Nephron (organoid): ENCODE measurements around the gene DCLRE1B.

Experiments
- H3K27ac Mint-ChIP-seq, 3 experiments: 2 replicates each; pipeline ENCODE4 v1.8.0; 2020; ENCODE audit warnings: mixed read lengths in 3 of 3, mild to moderate bottlenecking in 2 of 3, moderate library complexity in 1 of 3
- H3K27me3 Mint-ChIP-seq: 2 replicates; pipeline ENCODE4 v1.8.0; 2021; ENCODE audit warnings: low read depth, mild to moderate bottlenecking, moderate library complexity, mixed read lengths
- H3K36me3 Mint-ChIP-seq: 2 replicates; pipeline ENCODE4 v1.8.0; 2020; ENCODE audit warnings: low read depth, mixed read lengths
- H3K4me1 Mint-ChIP-seq: 2 replicates; pipeline ENCODE4 v1.8.0; 2020; ENCODE audit warnings: mixed read lengths
- H3K4me3 Mint-ChIP-seq, 3 experiments: 2 replicates each; pipeline ENCODE4 v1.8.0; 2020; ENCODE audit warnings: mild to moderate bottlenecking in 3 of 3, mixed read lengths in 3 of 3, moderate library complexity in 2 of 3
- H3K9me3 Mint-ChIP-seq: 2 replicates; pipeline ENCODE4 v1.8.0; 2020; ENCODE audit warnings: mixed read lengths
- TF ChIP-seq, protein P1 (sequence below), 3 experiments: fragments of 200-600 bp; sonication (generic); IDR thresholded peaks; one replicate each; pipeline ENCODE4 v1.5.0; 2021; ENCODE audit warnings: antibody characterized with exemption in 3 of 3; ENCODE audit not compliant: unreplicated experiment in 3 of 3

DCLRE1B gene

GRCh38 chr1:113858982-113859381 lies 46.1 kb upstream of the DCLRE1B start:
- Mint-ChIP-seq H3K27ac (no peak overlapping the region), H3K36me3 (no peaks in the 10 kb centered on the region), H3K27me3 (no peaks in the 10 kb centered on the region), H3K4me3 (no peak overlapping the region), H3K9me3 (no peaks in the 10 kb centered on the region), H3K4me1 (no peaks in the 10 kb centered on the region)
- TF ChIP-seq, protein P1, sequence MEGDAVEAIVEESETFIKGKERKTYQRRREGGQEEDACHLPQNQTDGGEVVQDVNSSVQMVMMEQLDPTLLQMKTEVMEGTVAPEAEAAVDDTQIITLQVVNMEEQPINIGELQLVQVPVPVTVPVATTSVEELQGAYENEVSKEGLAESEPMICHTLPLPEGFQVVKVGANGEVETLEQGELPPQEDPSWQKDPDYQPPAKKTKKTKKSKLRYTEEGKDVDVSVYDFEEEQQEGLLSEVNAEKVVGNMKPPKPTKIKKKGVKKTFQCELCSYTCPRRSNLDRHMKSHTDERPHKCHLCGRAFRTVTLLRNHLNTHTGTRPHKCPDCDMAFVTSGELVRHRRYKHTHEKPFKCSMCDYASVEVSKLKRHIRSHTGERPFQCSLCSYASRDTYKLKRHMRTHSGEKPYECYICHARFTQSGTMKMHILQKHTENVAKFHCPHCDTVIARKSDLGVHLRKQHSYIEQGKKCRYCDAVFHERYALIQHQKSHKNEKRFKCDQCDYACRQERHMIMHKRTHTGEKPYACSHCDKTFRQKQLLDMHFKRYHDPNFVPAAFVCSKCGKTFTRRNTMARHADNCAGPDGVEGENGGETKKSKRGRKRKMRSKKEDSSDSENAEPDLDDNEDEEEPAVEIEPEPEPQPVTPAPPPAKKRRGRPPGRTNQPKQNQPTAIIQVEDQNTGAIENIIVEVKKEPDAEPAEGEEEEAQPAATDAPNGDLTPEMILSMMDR (IDR thresholded peaks at IDR 0.05; ENCODE audit: unreplicated experiment in 3 of 3), result no peak

- Mint-ChIP-seq H3K36me3 (no peaks in the 10 kb centered on the region), H3K4me3 (no peak overlapping the region), H3K9me3 (no peaks in the 10 kb centered on the region), H3K27me3 (no peaks in the 10 kb centered on the region), H3K4me1 (no peaks in the 10 kb centered on the region), H3K27ac (no peak overlapping the region)
- TF ChIP-seq, protein P1 (IDR thresholded peaks at IDR 0.05; ENCODE audit: unreplicated experiment in 3 of 3), result no peak
Measured at GRCh38 chr1:113859478-113860175, 45.5 kb upstream of the DCLRE1B start.

DNA sequence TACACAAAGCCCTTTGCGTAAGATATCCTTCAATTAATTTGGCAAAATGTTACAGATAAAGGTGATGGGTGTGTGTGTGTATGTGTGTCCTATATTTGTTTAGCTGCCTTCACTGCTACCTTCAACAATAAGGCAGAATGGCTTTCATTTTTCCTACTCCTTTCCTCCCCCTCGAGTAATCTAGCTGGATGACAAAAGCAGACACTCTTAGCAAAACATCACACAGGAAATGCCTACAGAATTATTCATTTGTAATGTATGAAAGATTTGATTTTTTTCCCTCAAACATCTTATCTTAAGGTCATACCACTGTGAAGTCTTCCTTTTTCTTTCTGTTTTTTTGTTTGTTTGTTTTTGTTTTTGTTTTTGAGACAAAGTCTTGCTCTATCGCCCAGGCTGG lies 44.2 kb upstream of the DCLRE1B start:
- H3K27ac Mint-ChIP-seq, result peak overlapping the region in 2 of 3 experiments; percentile 11 to 15
- H3K27me3 Mint-ChIP-seq, result no peaks in the 10 kb centered on the region
- no peaks in the 10 kb centered on the region for H3K36me3 Mint-ChIP-seq
- no peak overlapping the region for H3K4me3 Mint-ChIP-seq
- TF ChIP-seq, protein P1 (IDR thresholded peaks at IDR 0.05; ENCODE audit: unreplicated experiment in 3 of 3), result no peak
- H3K9me3 Mint-ChIP-seq, result no peaks in the 10 kb centered on the region
- no peaks in the 10 kb centered on the region for H3K4me1 Mint-ChIP-seq

- no peak overlapping the region for H3K27ac Mint-ChIP-seq
- no peaks in the 10 kb centered on the region for H3K36me3 Mint-ChIP-seq
- H3K4me1 Mint-ChIP-seq, result no peaks in the 10 kb centered on the region
- no peaks in the 10 kb centered on the region for H3K27me3 Mint-ChIP-seq
- H3K4me3 Mint-ChIP-seq, result no peak overlapping the region
- TF ChIP-seq, protein P1 (IDR thresholded peaks at IDR 0.05; ENCODE audit: unreplicated experiment in 3 of 3), result no peak
- no peaks in the 10 kb centered on the region for H3K9me3 Mint-ChIP-seq
Measured at GRCh38 chr1:113861641-113862040, 43.5 kb upstream of the DCLRE1B start.

DNA sequence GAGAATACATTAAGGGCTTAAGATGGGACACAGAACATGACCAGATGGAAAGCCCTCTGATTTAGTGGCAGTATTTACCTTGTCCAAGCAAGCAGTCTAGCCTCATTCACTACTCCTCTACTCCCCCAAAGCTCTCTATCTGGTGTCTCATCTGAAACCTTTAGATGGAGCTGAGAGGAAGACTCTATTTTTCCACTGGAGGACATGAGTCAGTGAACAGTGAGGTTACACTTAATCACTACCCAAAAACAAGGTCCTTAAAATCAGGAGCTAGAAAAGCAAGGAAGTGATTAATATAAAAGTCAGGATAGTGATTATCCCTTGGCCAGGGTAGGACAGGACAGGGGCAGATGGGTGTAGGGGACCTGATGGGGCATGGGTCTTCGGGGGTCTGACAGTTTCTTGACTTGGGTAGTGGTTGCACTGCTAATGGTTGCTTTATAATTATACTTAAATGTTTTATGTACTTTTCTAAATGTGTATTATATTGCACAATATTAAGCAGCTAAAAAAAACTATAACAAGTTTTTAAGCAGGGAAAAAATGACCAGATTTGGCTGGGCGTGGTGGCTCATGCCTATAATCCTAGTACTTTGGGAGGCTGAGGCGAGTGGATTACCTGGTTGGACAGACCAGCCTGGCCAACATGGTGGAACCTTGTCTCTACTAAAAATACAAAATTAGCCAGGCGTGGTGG lies 36.6 kb upstream of the DCLRE1B start:
- Mint-ChIP-seq H3K4me1 (no peaks in the 10 kb centered on the region), H3K36me3 (no peaks in the 10 kb centered on the region), H3K4me3 (no peak overlapping the region), H3K9me3 (no peaks in the 10 kb centered on the region), H3K27me3 (peaks cover 4% of the 10 kb centered on the region), H3K27ac (no peak overlapping the region)
- TF ChIP-seq, protein P1 (IDR thresholded peaks at IDR 0.05; ENCODE audit: unreplicated experiment in 3 of 3), result no peak

DNA sequence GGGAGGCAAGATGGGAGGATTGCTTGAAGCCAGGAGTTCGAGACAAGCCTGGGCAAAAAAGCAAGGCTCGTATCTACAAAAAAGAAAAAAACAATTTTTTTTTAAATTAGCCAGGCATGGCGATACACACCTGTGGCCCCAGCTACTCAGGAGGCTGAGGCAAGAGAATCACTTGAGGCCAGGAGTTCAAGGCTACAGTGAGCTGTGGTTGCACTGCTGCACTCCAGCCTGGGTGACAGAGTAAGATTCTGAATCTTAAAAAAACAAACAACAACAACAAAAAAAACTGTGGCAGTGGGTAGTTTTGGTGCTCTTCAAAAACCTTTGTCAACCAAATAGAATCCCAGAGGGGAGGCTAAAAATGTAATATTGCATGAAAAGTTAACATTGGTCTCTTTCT lies 34.3 kb upstream of the DCLRE1B start:
- no peaks in the 10 kb centered on the region for H3K36me3 Mint-ChIP-seq
- peaks cover 4% of the 10 kb centered on the region for H3K27me3 Mint-ChIP-seq
- H3K4me1 Mint-ChIP-seq, result no peaks in the 10 kb centered on the region
- H3K9me3 Mint-ChIP-seq, result no peaks in the 10 kb centered on the region
- no peak overlapping the region for H3K4me3 Mint-ChIP-seq
- no peak overlapping the region for H3K27ac Mint-ChIP-seq
- TF ChIP-seq, protein P1 (IDR thresholded peaks at IDR 0.05; ENCODE audit: unreplicated experiment in 3 of 3), result no peak
